HG03432 (cell line): Measurements from ENCODE around the gene OR13C8.
"Not testable (repeated sequence)": the region's sequence is repeated elsewhere in the genome, so short reads cannot be mapped to it uniquely, and the experiment has no call there.

Source experiments
- ATAC-seq: cut with Tn5 transposase; IDR thresholded peaks from one replicate; pipeline ENCODE4 v1.9.1; 2021; ENCODE audit warnings: mild to moderate bottlenecking, moderate library complexity; ENCODE audit not compliant: unreplicated experiment

Gene OR13C8

GRCh38 chr9:104568868-104569267, at the start of gene OR13C8:
Gene OR13C8 (plus strand): TSS chr9:104569168. CDS start chr9:104569168, 0 bp downstream.
- ATAC-seq, result no peak

GRCh38 chr9:104520241-104520640, 48.7 kb upstream of the OR13C8 start:
- ATAC-seq, result not testable (repeated sequence)

GRCh38 chr9:104527109-104527508, 41.9 kb upstream of the OR13C8 start, which contains the start of gene OR13C4:
Gene OR13C4 (minus strand): TSS chr9:104527209. CDS start chr9:104527209, 0 bp downstream.
- ATAC-seq, result no peak

GRCh38 chr9:104536756-104537155, 32.2 kb upstream of the OR13C8 start, which contains the start of gene OR13C3:
Gene OR13C3 (minus strand): TSS chr9:104536856. CDS start chr9:104536723, 133 bp downstream.
- ATAC-seq, result no peak

- ATAC-seq, result no peak
Observed at GRCh38 chr9:104539275-104539674, 29.7 kb upstream of the OR13C8 start.

GRCh38 chr9:104544644-104545043, 24.3 kb upstream of the OR13C8 start:
- peak; percentile 54 for ATAC-seq

GRCh38 chr9:104553261-104553660, 15.7 kb upstream of the OR13C8 start:
- ATAC-seq, result no peak

GRCh38 chr9:104555521-104555920, 13.4 kb upstream of the OR13C8 start:
- no peak for ATAC-seq

GRCh38 chr9:104556830-104557634, 11.9 kb upstream of the OR13C8 start:
- peak; percentile 47 for ATAC-seq

GRCh38 chr9:104564358-104564757, 4.6 kb upstream of the OR13C8 start:
- ATAC-seq, result no peak

- no peak for ATAC-seq
Observed at GRCh38 chr9:104572612-104573011, 3.6 kb downstream of the OR13C8 start.

- no peak for ATAC-seq
Observed at GRCh38 chr9:104575456-104575855, 6.5 kb downstream of the OR13C8 start.

- no peak for ATAC-seq
Observed at GRCh38 chr9:104577263-104577662, 8.3 kb downstream of the OR13C8 start.

GRCh38 chr9:104580562-104580961, 11.6 kb downstream of the OR13C8 start:
- no peak for ATAC-seq

- ATAC-seq, result no peak
Observed at GRCh38 chr9:104586496-104587180, 17.7 kb downstream of the OR13C8 start.

- no peak for ATAC-seq
Observed at GRCh38 chr9:104589626-104590025, 20.7 kb downstream of the OR13C8 start.

GRCh38 chr9:104598749-104599148, 29.8 kb downstream of the OR13C8 start:
- ATAC-seq, result not testable (repeated sequence)

GRCh38 chr9:104599313-104599712, 30.3 kb downstream of the OR13C8 start, which contains the start of gene OR13C5:
Gene OR13C5 (minus strand): TSS chr9:104599413. CDS start chr9:104599413, 0 bp downstream.
- ATAC-seq, result not testable (repeated sequence)

- peak; percentile 54 for ATAC-seq
Observed at GRCh38 chr9:104604801-104605200, 35.8 kb downstream of the OR13C8 start.

GRCh38 chr9:104605527-104605926, 36.6 kb downstream of the OR13C8 start, which contains the start of gene OR13C2:
Gene OR13C2 (minus strand): TSS chr9:104605627. CDS start chr9:104605627, 0 bp downstream.
- not testable (repeated sequence) for ATAC-seq

GRCh38 chr9:104606152-104606551, 37.2 kb downstream of the OR13C8 start:
- ATAC-seq, result no peak

GRCh38 chr9:104608336-104608735, 39.4 kb downstream of the OR13C8 start:
- no peak for ATAC-seq
